Measurements from ENCODE around the gene NKD1.

GRCh38 chr16:50622029-50622428, 73.8 kb downstream of the NKD1 start:
- TF ChIP-seq CTCF (IDR thresholded peaks at IDR 0.05) (no peak), POLR2A (IDR thresholded peaks at IDR 0.05) (no peak), POLR2AphosphoS5 (IDR thresholded peaks at IDR 0.05) (no peak)
